Measurements from ENCODE around the gene IFRD2. TPM values are rescaled to one million over a fixed set of nuclear protein-coding genes. Genes with fewer than 3 reads are reported as not detected.

Gene IFRD2
- polyA plus RNA-seq, 1 of the 3 experiments (the other 2 are of a cell fraction), result 73.2 TPM

- ChIA-PET POLR2A (no interaction called here), CTCF (interaction anchor here (0.8 to 12.2 kb wide), 6 partner anchors 10 to 78 kb away, joined by 4 to 206 read pairs (median 27); partner anchors contain the start of gene GNAT1)
- H2AFZ ChIP-seq (ENCODE audit: low read depth), result no peak overlapping the region
- H3K9me3 ChIP-seq, result no peaks in the 10 kb centered on the region
- peaks cover 22% of the 10 kb centered on the region for H3F3A ChIP-seq (replicated peaks; ENCODE audit: insufficient read depth)
- no peaks in the 10 kb centered on the region for H4K20me1 ChIP-seq (ENCODE audit: insufficient read depth)
- H3K79me2 ChIP-seq (ENCODE audit: insufficient read depth), result no peaks in the 10 kb centered on the region
- WGBS (ENCODE audit: low lambda C conversion rate), result 20% methylated on average over 1 of the region's 8 CpGs
- DNase-seq, result no peak
- no peaks in the 10 kb centered on the region for H3K9me2 ChIP-seq
- peak overlapping the region; percentile 45; the same call in 1 of the 2 replicates for H3K4me2 ChIP-seq
- H3K27me3 ChIP-seq (ENCODE audit: insufficient read depth), result 0 out of 2 replicates have a peak, but pooled peaks cover 9% of the 10 kb centered on the region
- H3K27ac ChIP-seq (ENCODE audit: low read depth in 2 of 2, low read length in 1 of 2), result no peak overlapping the region
- TF ChIP-seq POLR2AphosphoS5 (IDR thresholded peaks at IDR 0.05; ENCODE audit: low read depth, low read length), result no peak
- TF ChIP-seq SMC3 (IDR thresholded peaks at IDR 0.05; ENCODE audit: low read depth, low read length), result no peak
- no peak for TF ChIP-seq SIN3A (IDR thresholded peaks at IDR 0.05; ENCODE audit: borderline replicate concordance, low read depth, low read length)
- TF ChIP-seq IRF3 (IDR thresholded peaks at IDR 0.05; ENCODE audit: low read depth, low read length), result no peak
- TF ChIP-seq USF2 (IDR thresholded peaks at IDR 0.05; ENCODE audit: borderline replicate concordance, low read depth, low read length), result no peak
- TF ChIP-seq FOSL2 (IDR thresholded peaks at IDR 0.05; ENCODE audit: borderline replicate concordance, low read depth), result no peak; the same call in 1 of the 2 replicates
- no peak for TF ChIP-seq YY1 (IDR thresholded peaks at IDR 0.05; ENCODE audit: low read depth)
- TF ChIP-seq CHD2 (IDR thresholded peaks at IDR 0.05; ENCODE audit: low read length, partially characterized antibody), result no peak
- no peak for TF ChIP-seq JUND (IDR thresholded peaks at IDR 0.05)
- TF ChIP-seq RAD21 (IDR thresholded peaks at IDR 0.05; ENCODE audit: low read length), result no peak
- TF ChIP-seq EP300 (IDR thresholded peaks at IDR 0.05; ENCODE audit: borderline replicate concordance in 1 of 2, low read depth in 1 of 2, low read length in 1 of 2), result no peak
- no peak for TF ChIP-seq NFIC (IDR thresholded peaks at IDR 0.05; ENCODE audit: borderline replicate concordance)
- TF ChIP-seq USF1 (IDR thresholded peaks at IDR 0.05; ENCODE audit: borderline replicate concordance, low read depth), result no peak
- no peak for TF ChIP-seq RXRA (IDR thresholded peaks at IDR 0.05; ENCODE audit: borderline replicate concordance, low read depth)
- TF ChIP-seq ELF1 (IDR thresholded peaks at IDR 0.05), result no peak
- no peak for TF ChIP-seq EZH2phosphoT487 (IDR thresholded peaks at IDR 0.05; ENCODE audit: borderline replicate concordance, low read depth)
- no peak; the same call in 1 of the 2 replicates for TF ChIP-seq MAX (IDR thresholded peaks at IDR 0.05; ENCODE audit: low read depth)
- no peak for TF ChIP-seq GATA2 (CRISPR knock-in tag; IDR thresholded peaks at IDR 0.05)
- TF ChIP-seq FOXM1 (IDR thresholded peaks at IDR 0.05; ENCODE audit: low read depth), result no peak
- no peak for TF ChIP-seq TEAD4 (IDR thresholded peaks at IDR 0.05; ENCODE audit: borderline replicate concordance, insufficient read depth)
- no peaks in the 10 kb centered on the region for H3K36me3 ChIP-seq (replicated peaks in 1 of 2; ENCODE audit: control insufficient read depth in 1 of 2, insufficient read depth in 2 of 2, low read length in 1 of 2)
- no peak overlapping the region for H3K4me3 ChIP-seq (ENCODE audit: low read depth in 2 of 2, low read length in 1 of 2)
- no peak overlapping the region for H3K9ac ChIP-seq
- peaks cover 16 to 26% of the 10 kb centered on the region in 2 experiments; a peak in 3 of 4 replicates for H3K4me1 ChIP-seq (ENCODE audit: control insufficient read depth in 1 of 2, insufficient read depth in 2 of 2, low read depth in 1 of 2, low read length in 1 of 2)
These were observed 22.2 kb downstream of the IFRD2 start for GRCh38 chr3:50269977-50270413.

Data from SK-N-SH (cell line).